Loucy (cell line): ENCODE measurements around the gene LYZL2.
"Not testable (repeated sequence)": the region's sequence is repeated elsewhere in the genome, so short reads cannot be mapped to it uniquely, and the experiment has no call there.

Source experiments
- H2AFZ ChIP-seq: fragments of 200-600 bp; sonication (generic); 2 replicates; pipeline ENCODE4 v1.6.0; 2016; ENCODE audit warnings: antibody characterized with exemption, mild to moderate bottlenecking, low read length, moderate library complexity
- H3F3A ChIP-seq: fragments of 200-600 bp; 2 replicates; pipeline ENCODE4 v1.6.0; 2016; ENCODE audit warnings: antibody characterized with exemption, low read depth, mild to moderate bottlenecking
- H3K27me3 ChIP-seq: fragments of 200-600 bp; sonication (generic); 2 replicates; pipeline ENCODE4 v1.6.1; 2014; ENCODE audit warnings: low read length, mild to moderate bottlenecking; ENCODE audit not compliant: insufficient read depth, poor library complexity, severe bottlenecking
- H3K36me3 ChIP-seq: fragments of 200-600 bp; sonication (generic); 2 replicates; pipeline ENCODE4 v1.6.1; 2016; ENCODE audit warnings: low read length; ENCODE audit not compliant: insufficient read depth
- H3K4me1 ChIP-seq: fragments of 200-600 bp; sonication (generic); 2 replicates; pipeline ENCODE4 v1.5.1; 2014; ENCODE audit warnings: low read length, mild to moderate bottlenecking; ENCODE audit not compliant: insufficient read depth, poor library complexity, severe bottlenecking
- H3K4me2 ChIP-seq: fragments of 200-600 bp; sonication (generic); 2 replicates; pipeline ENCODE4 v1.6.0; 2014; ENCODE audit warnings: antibody characterized with exemption, low read length, low read depth, mild to moderate bottlenecking; ENCODE audit not compliant: poor library complexity, severe bottlenecking
- H3K4me3 ChIP-seq: fragments of 200-600 bp; sonication (generic); 2 replicates; pipeline ENCODE4 v1.5.1; 2014; ENCODE audit warnings: low read length, mild to moderate bottlenecking, mixed read lengths; ENCODE audit not compliant: poor library complexity, severe bottlenecking
- H3K79me2 ChIP-seq: fragments of 200-600 bp; sonication (generic); 2 replicates; pipeline ENCODE4 v1.6.1; 2014; ENCODE audit warnings: low read length; ENCODE audit not compliant: insufficient read depth
- H3K9ac ChIP-seq: fragments of 200-600 bp; sonication (generic); 2 replicates; pipeline ENCODE4 v1.6.0; 2014; ENCODE audit warnings: mild to moderate bottlenecking, low read depth, low read length, moderate library complexity; ENCODE audit not compliant: poor library complexity, severe bottlenecking
- H3K9me2 ChIP-seq: fragments of 200-600 bp; sonication (generic); replicated peaks from 2 replicates; pipeline ENCODE4 v1.6.1; 2016; ENCODE audit warnings: low read depth, low read length, mixed read lengths
- H3K9me3 ChIP-seq: fragments of 200-600 bp; sonication (generic); 2 replicates; pipeline ENCODE4 v1.6.1; 2014; ENCODE audit warnings: mild to moderate bottlenecking, antibody characterized with exemption, low read length, low read depth; ENCODE audit not compliant: insufficient read depth
- H4K20me1 ChIP-seq: fragments of 200-600 bp; sonication (generic); 2 replicates; pipeline ENCODE4 v1.6.0; 2014; ENCODE audit warnings: antibody characterized with exemption, low read length, mild to moderate bottlenecking; ENCODE audit not compliant: insufficient read depth, poor library complexity, severe bottlenecking
- EZH2phosphoT487 ChIP-seq: fragments of 200-600 bp; IDR thresholded peaks from 2 replicates; pipeline ENCODE4 v1.6.1; 2018; ENCODE audit warnings: antibody characterized with exemption, mild to moderate bottlenecking, moderate library complexity, borderline replicate concordance
- TF ChIP-seq, protein P1 (sequence below): fragments of 200-600 bp; sonication (generic); conservative IDR thresholded peaks from 2 replicates; pipeline ENCODE4 v1.5.1; 2014; ENCODE audit warnings: mild to moderate bottlenecking, antibody characterized with exemption, low read length

The LYZL2 gene

DNA sequence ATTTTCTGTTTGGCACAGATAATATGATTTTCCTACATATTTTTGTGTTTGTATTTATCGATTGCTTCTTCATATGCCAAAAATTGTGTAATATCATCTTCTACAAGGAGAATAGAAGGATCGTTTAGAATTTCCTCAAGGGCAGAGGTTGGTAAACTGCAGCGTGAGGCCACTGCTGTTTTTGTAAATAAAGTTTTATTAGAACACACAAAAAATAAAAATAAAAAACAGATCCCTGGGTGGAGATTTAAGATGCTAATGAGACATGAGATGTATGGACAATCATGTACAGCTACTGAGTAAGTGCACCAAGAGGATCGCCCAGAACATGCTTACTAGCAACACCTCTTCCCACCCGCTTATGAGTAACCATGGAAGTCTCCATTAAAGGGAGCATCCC lies 9.6 kb downstream of the LYZL2 start:
- no peak overlapping the region for H3K4me3 ChIP-seq
- no peaks in the 10 kb centered on the region for H3K27me3 ChIP-seq
- no peaks in the 10 kb centered on the region for H3K9me2 ChIP-seq
- TF ChIP-seq EZH2phosphoT487, result no peak
- TF ChIP-seq, protein P1, sequence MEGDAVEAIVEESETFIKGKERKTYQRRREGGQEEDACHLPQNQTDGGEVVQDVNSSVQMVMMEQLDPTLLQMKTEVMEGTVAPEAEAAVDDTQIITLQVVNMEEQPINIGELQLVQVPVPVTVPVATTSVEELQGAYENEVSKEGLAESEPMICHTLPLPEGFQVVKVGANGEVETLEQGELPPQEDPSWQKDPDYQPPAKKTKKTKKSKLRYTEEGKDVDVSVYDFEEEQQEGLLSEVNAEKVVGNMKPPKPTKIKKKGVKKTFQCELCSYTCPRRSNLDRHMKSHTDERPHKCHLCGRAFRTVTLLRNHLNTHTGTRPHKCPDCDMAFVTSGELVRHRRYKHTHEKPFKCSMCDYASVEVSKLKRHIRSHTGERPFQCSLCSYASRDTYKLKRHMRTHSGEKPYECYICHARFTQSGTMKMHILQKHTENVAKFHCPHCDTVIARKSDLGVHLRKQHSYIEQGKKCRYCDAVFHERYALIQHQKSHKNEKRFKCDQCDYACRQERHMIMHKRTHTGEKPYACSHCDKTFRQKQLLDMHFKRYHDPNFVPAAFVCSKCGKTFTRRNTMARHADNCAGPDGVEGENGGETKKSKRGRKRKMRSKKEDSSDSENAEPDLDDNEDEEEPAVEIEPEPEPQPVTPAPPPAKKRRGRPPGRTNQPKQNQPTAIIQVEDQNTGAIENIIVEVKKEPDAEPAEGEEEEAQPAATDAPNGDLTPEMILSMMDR, result no peak
- no peaks in the 10 kb centered on the region for H4K20me1 ChIP-seq
- no peaks in the 10 kb centered on the region for H3K9me3 ChIP-seq
- H3K9ac ChIP-seq, result no peak overlapping the region
- H3K36me3 ChIP-seq, result no peaks in the 10 kb centered on the region
- no peak overlapping the region for H3K4me2 ChIP-seq
- H3F3A ChIP-seq, result no peaks in the 10 kb centered on the region
- H3K4me1 ChIP-seq, result no peaks in the 10 kb centered on the region
- no peaks in the 10 kb centered on the region for H3K79me2 ChIP-seq
- H2AFZ ChIP-seq, result no peak overlapping the region

DNA sequence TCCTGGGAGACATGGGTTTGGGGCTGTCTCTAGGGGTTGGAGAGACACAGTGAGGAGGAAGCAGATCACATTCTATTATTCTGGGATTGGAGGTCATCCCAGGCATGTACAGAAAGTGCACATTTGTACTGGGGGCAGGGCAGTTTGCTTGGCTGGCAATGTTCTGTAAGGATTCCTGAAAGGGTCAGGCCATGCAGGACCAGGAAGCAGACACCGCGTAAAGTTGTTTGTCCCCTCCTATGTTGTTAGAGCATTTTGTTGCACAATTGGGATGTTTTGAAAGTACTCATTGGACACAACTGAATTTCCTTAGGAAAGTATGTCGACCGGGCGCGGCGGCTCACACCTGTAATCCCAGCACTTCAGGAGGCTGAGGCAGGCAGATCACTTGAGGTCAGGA lies 12.5 kb downstream of the LYZL2 start:
- no peaks in the 10 kb centered on the region for H4K20me1 ChIP-seq
- H3K4me1 ChIP-seq, result no peaks in the 10 kb centered on the region
- no peaks in the 10 kb centered on the region for H3K79me2 ChIP-seq
- H2AFZ ChIP-seq, result no peak overlapping the region
- TF ChIP-seq, protein P1, result no peak
- no peak for TF ChIP-seq EZH2phosphoT487
- H3F3A ChIP-seq, result no peaks in the 10 kb centered on the region
- H3K9ac ChIP-seq, result no peak overlapping the region
- H3K4me2 ChIP-seq, result no peak overlapping the region
- H3K9me2 ChIP-seq, result no peaks in the 10 kb centered on the region
- H3K27me3 ChIP-seq, result no peaks in the 10 kb centered on the region
- H3K9me3 ChIP-seq, result no peaks in the 10 kb centered on the region
- H3K4me3 ChIP-seq, result no peak overlapping the region
- H3K36me3 ChIP-seq, result no peaks in the 10 kb centered on the region

DNA sequence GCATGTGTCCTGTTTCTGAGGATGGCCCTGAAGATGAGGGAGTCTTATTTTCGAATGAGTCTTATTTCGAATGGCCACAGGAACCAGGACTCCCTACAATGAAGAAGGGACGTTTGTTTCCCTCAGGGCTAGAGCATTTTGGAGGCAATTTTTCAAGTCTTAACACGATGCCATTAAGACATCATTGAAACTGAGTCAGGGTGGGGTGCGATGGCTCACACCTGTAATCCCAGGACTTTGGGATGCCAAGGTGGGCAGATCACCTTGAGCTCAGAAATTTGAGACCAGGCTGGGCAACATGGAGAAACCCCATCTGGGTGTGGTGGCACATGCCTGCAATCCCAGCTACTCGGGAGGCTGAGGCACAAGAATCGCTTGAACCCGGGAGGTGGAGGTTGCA lies 18.5 kb downstream of the LYZL2 start:
- not testable (repeated sequence) for H3K9me3 ChIP-seq, H3K4me3 ChIP-seq, H3K36me3 ChIP-seq, H3K9ac ChIP-seq, H3K4me2 ChIP-seq, H3K4me1 ChIP-seq, H3K79me2 ChIP-seq, H3K9me2 ChIP-seq, H3F3A ChIP-seq, H2AFZ ChIP-seq, H3K27me3 ChIP-seq, H4K20me1 ChIP-seq

- no peaks in the 10 kb centered on the region for H3K9me3 ChIP-seq
- H3K4me3 ChIP-seq, result no peak overlapping the region
- H3K79me2 ChIP-seq, result no peaks in the 10 kb centered on the region
- H3K4me1 ChIP-seq, result no peaks in the 10 kb centered on the region
- H3F3A ChIP-seq, result no peaks in the 10 kb centered on the region
- no peaks in the 10 kb centered on the region for H3K9me2 ChIP-seq
- no peaks in the 10 kb centered on the region for H3K36me3 ChIP-seq
- H3K4me2 ChIP-seq, result no peak overlapping the region
- no peak overlapping the region for H3K9ac ChIP-seq
- H2AFZ ChIP-seq, result no peak overlapping the region
- H3K27me3 ChIP-seq, result no peaks in the 10 kb centered on the region
- TF ChIP-seq, protein P1, result no peak
- no peak for TF ChIP-seq EZH2phosphoT487
- no peaks in the 10 kb centered on the region for H4K20me1 ChIP-seq
These were observed 21.7 kb downstream of the LYZL2 start for GRCh38 chr10:30607814-30608213.
